Hematopoietic multipotent progenitor cell treated with erythropoietin and hydrocortisone succinate and interleukin-3 and kit ligand, for 4 days (in vitro differentiated cells): ENCODE data around the gene HMGA1.
A peak's percentile ranks its signal among the peaks of the same experiment; 100 is the strongest.
"Not testable (repeated sequence)": the region's sequence is repeated elsewhere in the genome, so short reads cannot be mapped to it uniquely, and the experiment has no call there.

ENCODE experiments used
- DNase-seq: peaks from one replicate; pipeline ENCODE4 v3.0.0-alpha.2; 2015

The HMGA1 gene

GRCh38 chr6:34269132-34269531 lies 32.5 kb downstream of the HMGA1 start:
- not testable (repeated sequence) for DNase-seq

GRCh38 chr6:34269658-34270341 lies 33.1 kb downstream of the HMGA1 start:
- DNase-seq: not testable (repeated sequence)

GRCh38 chr6:34272013-34272926 lies 35.6 kb downstream of the HMGA1 start:
- peak; percentile 58 for DNase-seq

- DNase-seq: peak; percentile 98
Observed at GRCh38 chr6:34273242-34273805, 36.7 kb downstream of the HMGA1 start.

GRCh38 chr6:34274129-34274528 lies 37.5 kb downstream of the HMGA1 start:
- no peak for DNase-seq

GRCh38 chr6:34275128-34275804 lies 38.6 kb downstream of the HMGA1 start:
- no peak for DNase-seq

GRCh38 chr6:34276191-34276590 lies 39.5 kb downstream of the HMGA1 start:
- DNase-seq: no peak

GRCh38 chr6:34276881-34277762 lies 40.4 kb downstream of the HMGA1 start:
- DNase-seq: no peak

GRCh38 chr6:34277763-34278112 lies 41.1 kb downstream of the HMGA1 start:
- DNase-seq: no peak

- DNase-seq: peak; percentile 38
Observed at GRCh38 chr6:34278833-34279232, 42.2 kb downstream of the HMGA1 start.

GRCh38 chr6:34280216-34280615 lies 43.5 kb downstream of the HMGA1 start:
- DNase-seq: no peak

GRCh38 chr6:34281702-34282334 lies 45.1 kb downstream of the HMGA1 start:
- DNase-seq: peak; percentile 66

GRCh38 chr6:34284563-34285447 lies 48.1 kb downstream of the HMGA1 start:
- DNase-seq: peak; percentile 92

GRCh38 chr6:34285448-34286164 lies 48.9 kb downstream of the HMGA1 start:
- no peak for DNase-seq

GRCh38 chr6:34288581-34288980 lies 51.9 kb downstream of the HMGA1 start:
- no peak for DNase-seq

GRCh38 chr6:34289137-34289536 lies 52.5 kb downstream of the HMGA1 start:
- DNase-seq: no peak

GRCh38 chr6:34292954-34293353 lies 56.3 kb downstream of the HMGA1 start:
- DNase-seq: no peak

- peak; percentile 42 for DNase-seq
Observed at GRCh38 chr6:34295721-34296120, 59.0 kb downstream of the HMGA1 start.
